Calu3 (cell line): ENCODE results near the gene BIVM. TPM values are rescaled to one million over a fixed set of nuclear protein-coding genes. Genes with fewer than 3 reads are reported as not detected.

Experiments used
- BruUV-seq: library from RNA; stranded (reverse); fragments of 400-500 nt; replicated peaks from 2 replicates; lab custom pipeline; 2021; lab: Mats Ljungman, UMichigan
- CTCF ChIA-PET: fragments of 300-600 bp; sonication (Branson Sonifier 250); formaldehyde crosslinking; loops from one replicate; lab custom pipeline; 2022; ENCODE audit warnings: antibody characterized with exemption; lab: Charles Lee
- DNase-seq: peaks from one replicate; pipeline ENCODE4 v3.0.0; 2022
- H3K27ac Mint-ChIP-seq: one replicate; pipeline ENCODE4 v1.8.0; 2022; ENCODE audit warnings: mixed read lengths; ENCODE audit not compliant: unreplicated experiment
- H3K27me3 Mint-ChIP-seq: one replicate; pipeline ENCODE4 v1.8.0; 2022; ENCODE audit warnings: mixed read lengths; ENCODE audit not compliant: unreplicated experiment
- H3K36me3 Mint-ChIP-seq: one replicate; pipeline ENCODE4 v1.8.0; 2022; ENCODE audit warnings: mild to moderate bottlenecking, moderate library complexity, mixed read lengths; ENCODE audit not compliant: insufficient read depth, unreplicated experiment
- H3K4me1 Mint-ChIP-seq: one replicate; pipeline ENCODE4 v1.8.0; 2022; ENCODE audit warnings: mild to moderate bottlenecking, low read depth, mixed read lengths; ENCODE audit not compliant: unreplicated experiment
- H3K4me3 Mint-ChIP-seq: one replicate; pipeline ENCODE4 v1.8.0; 2022; ENCODE audit warnings: mild to moderate bottlenecking, low read depth, moderate library complexity, mixed read lengths; ENCODE audit not compliant: unreplicated experiment
- H3K9me3 Mint-ChIP-seq: one replicate; pipeline ENCODE4 v1.8.0; 2022; ENCODE audit warnings: low read depth, mixed read lengths; ENCODE audit not compliant: unreplicated experiment
- intact Hi-C: fragments of 100-400 bp; cut with micrococcal nuclease; formaldehyde crosslinking; loops from one replicate; pipeline ENCODE4 v1.10.0; 2022; ENCODE audit not compliant: unreplicated experiment
- total RNA-seq: library from RNA; stranded (reverse); gene quantifications from 2 replicates; pipeline ENCODE4 v1.2.3, GENCODE V29; 2022
- TF ChIP-seq, protein P1 (sequence below): fragments of 200-600 bp; IDR thresholded peaks from one replicate; pipeline ENCODE4 v1.8.0; 2022; ENCODE audit warnings: antibody characterized with exemption; ENCODE audit not compliant: unreplicated experiment

Gene BIVM
- total RNA-seq, 1 experiment from 2014 or later: 12.6 TPM

DNA sequence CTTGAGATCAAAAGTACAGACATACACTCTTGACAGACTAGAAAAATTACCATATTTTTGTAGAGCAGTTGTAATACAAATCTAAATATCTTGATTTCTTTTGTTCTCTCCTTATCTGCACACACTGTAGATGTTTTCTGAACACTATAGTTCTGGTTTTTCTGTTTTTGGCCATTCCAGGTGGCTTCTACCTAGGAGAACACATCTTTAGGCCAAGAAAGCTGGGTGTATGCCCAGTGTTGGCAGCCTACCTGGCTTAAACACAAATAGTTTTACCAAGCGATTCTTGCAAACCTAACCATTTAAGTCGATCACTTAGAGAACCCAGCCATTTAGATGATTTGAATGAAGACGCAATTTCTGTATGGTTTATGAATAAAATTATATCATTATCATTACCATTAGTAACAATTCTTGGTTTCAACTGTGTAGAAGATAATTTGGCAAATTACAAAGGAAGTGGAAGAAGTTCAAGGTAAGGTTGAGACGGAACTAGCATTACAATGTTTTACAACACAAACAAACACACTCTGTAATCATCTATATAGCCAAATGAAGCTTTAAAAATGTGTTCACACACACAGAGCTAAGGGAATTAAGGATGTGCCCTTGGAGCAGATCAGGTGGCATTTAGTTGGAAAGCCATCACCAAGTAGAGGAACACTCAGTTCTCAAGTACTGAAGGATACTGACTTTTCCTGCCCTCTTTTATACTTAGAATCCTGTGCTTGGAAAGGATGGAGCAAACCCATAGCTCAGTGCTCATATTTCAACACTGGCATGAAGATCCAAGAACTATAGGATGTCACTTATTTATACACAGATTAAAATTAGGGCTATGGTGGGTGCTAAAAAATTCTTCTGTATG lies 83.1 kb downstream of the BIVM start:
- DNase-seq: no peak
- H3K36me3 Mint-ChIP-seq: no peaks in the 10 kb centered on the region
- intact Hi-C loops: no loop called here
- CTCF ChIA-PET: no interaction called here
- no peak overlapping the region for H3K27ac Mint-ChIP-seq
- no TSS peak for BruUV-seq
- no peak overlapping the region for H3K4me3 Mint-ChIP-seq
- no peaks in the 10 kb centered on the region for H3K4me1 Mint-ChIP-seq
- TF ChIP-seq, protein P1, sequence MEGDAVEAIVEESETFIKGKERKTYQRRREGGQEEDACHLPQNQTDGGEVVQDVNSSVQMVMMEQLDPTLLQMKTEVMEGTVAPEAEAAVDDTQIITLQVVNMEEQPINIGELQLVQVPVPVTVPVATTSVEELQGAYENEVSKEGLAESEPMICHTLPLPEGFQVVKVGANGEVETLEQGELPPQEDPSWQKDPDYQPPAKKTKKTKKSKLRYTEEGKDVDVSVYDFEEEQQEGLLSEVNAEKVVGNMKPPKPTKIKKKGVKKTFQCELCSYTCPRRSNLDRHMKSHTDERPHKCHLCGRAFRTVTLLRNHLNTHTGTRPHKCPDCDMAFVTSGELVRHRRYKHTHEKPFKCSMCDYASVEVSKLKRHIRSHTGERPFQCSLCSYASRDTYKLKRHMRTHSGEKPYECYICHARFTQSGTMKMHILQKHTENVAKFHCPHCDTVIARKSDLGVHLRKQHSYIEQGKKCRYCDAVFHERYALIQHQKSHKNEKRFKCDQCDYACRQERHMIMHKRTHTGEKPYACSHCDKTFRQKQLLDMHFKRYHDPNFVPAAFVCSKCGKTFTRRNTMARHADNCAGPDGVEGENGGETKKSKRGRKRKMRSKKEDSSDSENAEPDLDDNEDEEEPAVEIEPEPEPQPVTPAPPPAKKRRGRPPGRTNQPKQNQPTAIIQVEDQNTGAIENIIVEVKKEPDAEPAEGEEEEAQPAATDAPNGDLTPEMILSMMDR: no peak
- H3K27me3 Mint-ChIP-seq: no peaks in the 10 kb centered on the region
- H3K9me3 Mint-ChIP-seq: no peaks in the 10 kb centered on the region

Other genes with a start within 250 kb of the BIVM start
- gene TPP2, start 202.1 kb upstream of the BIVM start, total RNA-seq: 17.3 and 19.1 TPM in 2 replicates
- gene METTL21C, start 104.1 kb upstream of the BIVM start, total RNA-seq: not detected in 2 replicates
- gene TEX30, start 25.3 kb upstream of the BIVM start, total RNA-seq: 7.4 and 7.9 TPM in 2 replicates
- gene POGLUT2, start 143 bp upstream of the BIVM start, total RNA-seq: 1.9 and 2.3 TPM in 2 replicates
- gene ERCC5, start 46.9 kb downstream of the BIVM start, total RNA-seq: 14.7 and 15.6 TPM in 2 replicates